Activated CD8-positive, alpha-beta memory T cell treated with anti-CD3 and anti-CD28 coated beads for 4 hours (primary cell): ENCODE results near the gene SLC9A8.
"Not testable (repeated sequence)": the region's sequence is repeated elsewhere in the genome, so short reads cannot be mapped to it uniquely, and the experiment has no call there.

ENCODE experiments used
- DNase-seq, 2 donors: peaks; one replicate each; pipeline ENCODE4 v3.0.0-alpha.2; 2020; ENCODE audit warnings: low read depth in 2 of 2

SLC9A8 gene

DNA sequence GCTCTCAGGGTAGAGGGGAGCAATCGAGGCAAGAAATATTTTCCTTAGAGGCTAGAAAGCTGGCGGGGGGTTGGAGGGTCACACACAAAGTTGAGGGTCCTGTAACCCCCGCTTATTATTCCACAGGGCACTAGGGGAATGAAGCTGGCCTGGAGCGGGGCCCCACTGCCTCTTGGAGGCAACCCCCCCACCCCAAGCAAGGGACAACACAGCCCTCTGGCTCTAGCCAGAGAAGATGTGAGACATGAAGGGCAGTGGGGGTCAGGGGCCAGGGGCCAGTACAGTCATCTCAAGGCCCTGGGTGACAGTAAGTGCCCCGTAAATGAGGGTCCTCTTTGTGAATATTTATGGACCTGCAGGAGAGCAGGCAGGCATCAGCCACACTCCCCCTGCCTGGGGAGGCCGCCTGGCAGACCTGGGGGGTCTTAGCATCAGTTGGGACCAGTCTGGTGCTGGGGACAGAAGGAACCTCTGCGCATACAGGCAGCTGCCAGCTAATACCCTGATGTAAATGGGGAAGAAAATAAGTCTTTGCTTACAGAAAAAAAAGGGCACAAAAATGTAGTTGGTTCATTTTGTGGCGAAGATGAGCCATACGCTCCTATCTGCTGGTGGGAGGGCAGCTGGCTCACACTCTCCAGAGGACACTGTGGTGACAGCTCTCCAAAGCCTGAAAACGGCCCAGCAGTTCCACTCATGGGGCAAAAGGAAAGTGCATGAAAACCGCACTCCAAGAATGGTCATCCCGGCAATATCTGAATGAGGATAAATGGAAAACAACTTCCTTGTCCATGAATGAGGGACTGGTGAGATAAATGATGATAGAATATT lies 80.8 kb downstream of the SLC9A8 start:
- no peak for DNase-seq

- no peak for DNase-seq
Observed at GRCh38 chr20:49894073-49894470, 81.4 kb downstream of the SLC9A8 start.

DNA sequence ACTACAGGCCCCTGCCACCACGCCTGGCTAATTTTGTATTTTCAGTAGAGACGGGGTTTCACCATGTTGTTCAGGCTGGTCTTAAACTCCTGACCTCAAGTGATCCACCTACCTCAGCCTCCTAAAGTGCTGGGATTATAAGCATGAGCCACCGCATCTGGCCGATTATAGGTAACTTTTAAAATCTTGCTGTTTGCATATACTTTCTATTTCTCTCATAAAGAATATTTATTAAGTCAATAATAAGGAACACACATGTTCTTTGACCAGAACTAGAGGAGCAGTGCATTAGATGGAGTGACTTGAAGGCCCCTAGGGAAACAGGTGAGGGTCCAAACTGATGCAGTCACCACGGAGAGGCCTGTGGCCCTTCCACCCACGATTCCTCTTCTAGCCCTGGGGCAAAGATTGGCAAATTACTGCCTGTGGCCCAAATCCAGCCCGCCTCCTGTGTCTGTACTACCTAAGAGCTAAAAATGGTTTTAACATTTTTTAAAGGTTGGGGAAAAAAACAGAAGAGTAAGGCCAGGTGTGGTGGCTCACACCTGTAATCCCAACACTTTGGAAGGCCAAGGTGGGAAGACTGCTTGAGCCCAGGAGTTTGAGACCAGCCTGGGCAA lies 83.0 kb downstream of the SLC9A8 start:
- DNase-seq, result not testable (repeated sequence)

DNA sequence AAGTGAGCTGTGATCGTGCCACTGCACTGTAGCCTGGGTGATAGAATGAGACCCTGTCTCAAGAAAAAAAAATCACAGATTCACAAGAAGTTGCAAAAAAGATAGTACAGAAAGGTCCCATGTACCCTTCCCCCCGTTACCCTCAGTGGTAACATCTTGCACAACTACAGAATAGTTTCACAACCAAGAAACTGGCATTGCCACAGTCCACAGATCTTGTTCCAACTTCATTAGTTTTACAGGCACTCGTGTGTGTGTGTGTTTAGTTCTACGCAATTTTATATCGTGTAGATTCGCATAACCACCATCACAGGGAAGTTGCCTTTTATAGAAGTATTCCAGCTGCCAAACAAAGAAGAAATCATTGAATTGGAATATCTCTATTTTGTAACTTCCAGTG lies 83.6 kb downstream of the SLC9A8 start:
- no peak for DNase-seq

DNA sequence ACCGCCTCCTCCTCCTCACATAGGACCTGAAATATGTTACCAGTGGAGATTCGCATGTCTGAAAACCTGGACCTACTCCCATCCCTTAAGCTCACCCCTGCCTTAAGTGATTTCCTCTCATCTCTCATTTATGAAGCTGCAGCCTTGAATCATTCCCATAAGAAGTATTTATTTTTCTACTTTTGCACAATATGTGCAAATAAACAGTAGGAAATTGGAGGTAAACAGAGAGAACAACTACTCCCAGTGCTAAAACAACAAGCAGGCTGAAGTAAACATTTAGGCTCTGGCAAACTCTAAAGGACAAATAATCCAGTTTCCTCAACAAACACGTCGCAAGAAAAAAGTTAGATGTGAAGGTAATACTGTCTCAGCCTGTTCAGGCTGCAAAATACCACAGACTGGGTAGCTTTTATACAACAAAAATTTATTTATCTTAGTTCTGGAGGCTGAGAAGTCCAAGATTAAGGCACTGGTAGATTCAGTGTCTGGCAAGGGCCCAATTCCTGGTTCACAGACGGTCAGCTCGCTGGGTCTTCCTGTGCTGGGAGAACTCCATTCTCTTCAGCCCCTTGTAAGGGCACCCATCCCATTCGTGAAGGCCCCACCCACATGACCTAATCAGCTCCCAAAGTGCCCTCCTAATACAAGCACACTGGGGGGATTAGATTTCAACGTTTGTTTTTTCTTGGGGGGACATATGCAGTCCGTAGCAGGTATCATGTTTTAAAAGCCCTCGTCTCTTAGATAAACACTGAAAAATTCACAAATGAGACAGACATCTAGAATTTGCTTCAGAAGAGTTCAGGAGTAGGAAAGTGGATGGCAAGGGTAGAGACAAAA lies 87.1 kb downstream of the SLC9A8 start:
- no peak for DNase-seq

- DNase-seq, result no peak
Observed at GRCh38 chr20:49901588-49901987, 89.0 kb downstream of the SLC9A8 start.

GRCh38 chr20:49904440-49905214 lies 92.0 kb downstream of the SLC9A8 start:
- DNase-seq, result no peak

- DNase-seq, result no peak
Observed at GRCh38 chr20:49905415-49906091, 92.9 kb downstream of the SLC9A8 start.

DNA sequence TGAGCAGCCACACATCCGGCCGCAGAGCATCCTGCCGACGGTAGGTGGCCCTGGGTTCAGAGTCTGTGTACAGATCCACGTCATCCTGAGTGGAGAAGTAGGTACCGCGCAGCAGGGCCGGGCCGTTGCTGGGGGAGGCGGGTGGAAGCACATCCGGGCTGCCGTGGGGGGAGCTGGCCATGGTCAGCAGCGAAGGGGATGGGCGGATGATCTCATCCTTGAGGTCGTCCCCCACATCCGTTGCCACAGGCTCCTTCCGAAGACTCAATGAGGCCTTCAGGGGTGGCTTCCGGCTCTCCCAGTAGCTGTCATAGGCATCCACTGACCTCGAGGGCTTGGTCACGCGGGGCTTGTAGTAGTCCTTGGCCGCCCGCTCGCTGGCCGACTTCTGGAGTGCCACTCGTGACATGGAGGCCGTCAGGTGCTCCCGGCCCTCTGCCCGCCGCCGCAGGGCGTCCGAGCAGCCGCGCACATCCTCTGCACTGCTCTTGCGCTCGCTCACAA lies 93.5 kb downstream of the SLC9A8 start:
- DNase-seq, result no peak

DNA sequence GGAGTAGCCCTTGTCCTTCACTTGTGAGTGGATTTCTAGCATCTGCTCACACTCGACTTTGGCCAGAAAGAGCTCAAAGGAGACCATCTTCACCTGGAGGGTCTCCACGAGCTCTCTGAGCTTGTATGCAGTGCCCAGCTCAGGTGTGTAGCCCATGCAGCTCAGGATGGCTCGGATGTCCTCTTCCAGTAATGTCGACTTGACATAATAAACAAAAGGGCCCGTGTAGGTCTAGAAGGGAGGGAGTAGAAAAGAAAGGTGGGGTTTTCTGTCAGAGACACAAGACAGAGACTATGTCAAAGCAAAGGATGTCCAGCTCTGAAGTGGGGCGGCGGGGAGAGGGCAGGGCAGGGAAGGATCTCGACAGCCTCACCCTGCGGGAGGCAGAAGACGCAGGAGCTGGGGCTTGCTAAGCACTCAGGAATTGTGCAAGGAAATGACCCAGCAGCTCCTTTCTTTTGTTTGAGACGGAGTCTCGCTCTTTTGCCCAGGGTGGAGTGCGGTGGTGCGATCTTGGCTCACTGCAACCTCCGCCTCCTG lies 94.1 kb downstream of the SLC9A8 start:
- no peak for DNase-seq

GRCh38 chr20:49907405-49908257 lies 95.0 kb downstream of the SLC9A8 start:
- DNase-seq, result no peak

- no peak for DNase-seq
Observed at GRCh38 chr20:49908258-49908565, 95.6 kb downstream of the SLC9A8 start.

- no peak for DNase-seq
Observed at GRCh38 chr20:49909499-49910339, 97.1 kb downstream of the SLC9A8 start.

- DNase-seq, result no peak
Observed at GRCh38 chr20:49910340-49910706, 97.7 kb downstream of the SLC9A8 start.

GRCh38 chr20:49913399-49914047 lies 100.9 kb downstream of the SLC9A8 start:
- DNase-seq, result no peak

GRCh38 chr20:49914310-49915117 lies 101.9 kb downstream of the SLC9A8 start:
- DNase-seq, result no peak

GRCh38 chr20:49915118-49915379 lies 102.4 kb downstream of the SLC9A8 start:
- DNase-seq, result no peak
